ENCODE data around the gene ASZ1.

DNA sequence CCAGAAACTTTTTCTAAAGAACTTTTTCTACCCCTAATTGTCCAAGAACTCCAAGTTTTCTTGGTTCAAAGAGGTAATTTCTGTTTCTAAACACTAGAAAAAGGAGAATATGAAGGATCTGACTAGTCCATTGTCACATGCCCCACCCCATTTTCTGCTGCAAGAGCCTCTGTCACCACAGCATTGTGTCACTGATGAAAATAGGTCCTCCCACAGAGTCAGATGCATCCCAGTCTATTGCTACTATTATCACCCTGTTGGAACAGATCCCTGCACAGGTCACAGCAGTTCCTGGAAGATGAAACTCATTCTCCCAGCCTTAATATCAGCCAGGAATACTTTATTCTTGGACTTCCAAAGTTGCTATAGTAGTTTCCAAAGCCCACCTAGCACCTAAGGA, 45.0 kb upstream of the ASZ1 start:
- TF ChIP-seq POLR2AphosphoS5 (IDR thresholded peaks at IDR 0.05) (no peak), POLR2A (IDR thresholded peaks at IDR 0.05) (no peak), EP300 (IDR thresholded peaks at IDR 0.05) (no peak)
- TF ChIP-seq, protein P1, sequence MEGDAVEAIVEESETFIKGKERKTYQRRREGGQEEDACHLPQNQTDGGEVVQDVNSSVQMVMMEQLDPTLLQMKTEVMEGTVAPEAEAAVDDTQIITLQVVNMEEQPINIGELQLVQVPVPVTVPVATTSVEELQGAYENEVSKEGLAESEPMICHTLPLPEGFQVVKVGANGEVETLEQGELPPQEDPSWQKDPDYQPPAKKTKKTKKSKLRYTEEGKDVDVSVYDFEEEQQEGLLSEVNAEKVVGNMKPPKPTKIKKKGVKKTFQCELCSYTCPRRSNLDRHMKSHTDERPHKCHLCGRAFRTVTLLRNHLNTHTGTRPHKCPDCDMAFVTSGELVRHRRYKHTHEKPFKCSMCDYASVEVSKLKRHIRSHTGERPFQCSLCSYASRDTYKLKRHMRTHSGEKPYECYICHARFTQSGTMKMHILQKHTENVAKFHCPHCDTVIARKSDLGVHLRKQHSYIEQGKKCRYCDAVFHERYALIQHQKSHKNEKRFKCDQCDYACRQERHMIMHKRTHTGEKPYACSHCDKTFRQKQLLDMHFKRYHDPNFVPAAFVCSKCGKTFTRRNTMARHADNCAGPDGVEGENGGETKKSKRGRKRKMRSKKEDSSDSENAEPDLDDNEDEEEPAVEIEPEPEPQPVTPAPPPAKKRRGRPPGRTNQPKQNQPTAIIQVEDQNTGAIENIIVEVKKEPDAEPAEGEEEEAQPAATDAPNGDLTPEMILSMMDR (IDR thresholded peaks at IDR 0.05) = no peak

All from sigmoid colon (tissue), 4 donors.